CD14-positive monocyte (primary cell): ENCODE measurements around the gene ELOVL6. TPM values are rescaled to one million over a fixed set of nuclear protein-coding genes. Genes with fewer than 3 reads are reported as not detected.

Experiments used
- DNase-seq, 3 donors: peaks; one replicate each; pipeline ENCODE4 v3.0.0-alpha.2; 2011 to 2022
- H2AFZ ChIP-seq: 2 replicates; pipeline ENCODE4 v1.6.0; 2012; ENCODE audit warnings: mild to moderate bottlenecking, low read depth, low read length, inconsistent platforms; ENCODE audit not compliant: insufficient read depth, poor library complexity, severe bottlenecking
- H3K27ac ChIP-seq, 2 donors: 1 replicate in 1 of 2; 2 replicates in 1 of 2; pipeline ENCODE4 v1.5.1; 2012 to 2013; ENCODE audit warnings: low read length in 2 of 2, control low read depth in 1 of 2, inconsistent platforms in 1 of 2, low read depth in 1 of 2, mild to moderate bottlenecking in 1 of 2
- H3K27me3 ChIP-seq, 2 donors: one replicate each; pipeline versions ENCODE4 v1.6.0 to v1.6.1; 2011 to 2013; ENCODE audit warnings: low read length in 2 of 2; ENCODE audit not compliant: control insufficient read depth in 2 of 2, insufficient read depth in 2 of 2
- H3K36me3 ChIP-seq, 2 donors: replicated peaks in 1 of 2; 1 replicate in 1 of 2; 2 replicates in 1 of 2; pipeline versions ENCODE4 v1.5.1 to v1.6.1; 2012 to 2013; ENCODE audit warnings: low read length in 2 of 2, control low read depth in 1 of 2, inconsistent platforms in 1 of 2, mild to moderate bottlenecking in 1 of 2; ENCODE audit not compliant: insufficient read depth in 2 of 2, control insufficient read depth in 1 of 2
- H3K4me1 ChIP-seq, 2 donors: 1 replicate in 1 of 2; 2 replicates in 1 of 2; pipeline versions ENCODE4 v1.5.1 to v1.6.1; 2012 to 2013; ENCODE audit warnings: low read length in 2 of 2, control low read depth in 1 of 2, inconsistent platforms in 1 of 2, mild to moderate bottlenecking in 1 of 2, moderate library complexity in 1 of 2; ENCODE audit not compliant: insufficient read depth in 2 of 2, control insufficient read depth in 1 of 2
- H3K4me2 ChIP-seq: replicated peaks from 2 replicates; pipeline ENCODE3; 2012; ENCODE audit warnings: low read length, moderate library complexity, mild to moderate bottlenecking; ENCODE audit not compliant: poor library complexity, severe bottlenecking; ENCODE audit errors: extremely low read depth
- H3K4me3 ChIP-seq, 3 experiments: fragments of 200-600 bp in 1 of 3; sonication (generic) in 1 of 3; replicated peaks in 1 of 3; 1 replicate in 2 of 3; 2 replicates in 1 of 3; pipeline ENCODE4 v1.5.1; 2011 to 2013; ENCODE audit warnings: low read length in 3 of 3, mild to moderate bottlenecking in 3 of 3, control low read depth in 2 of 3, low read depth in 2 of 3, inconsistent platforms in 1 of 3, moderate library complexity in 1 of 3
- H3K79me2 ChIP-seq: 2 replicates; pipeline ENCODE4 v1.6.0; 2012; ENCODE audit warnings: mild to moderate bottlenecking, control low read depth, inconsistent platforms, low read length, moderate library complexity; ENCODE audit not compliant: insufficient read depth
- H3K9ac ChIP-seq: 2 replicates; pipeline ENCODE4 v1.6.0; 2017; ENCODE audit warnings: low read length, mild to moderate bottlenecking; ENCODE audit not compliant: insufficient read depth, poor library complexity, severe bottlenecking
- H3K9me3 ChIP-seq, 2 donors: replicated peaks in 1 of 2; 1 replicate in 1 of 2; 2 replicates in 1 of 2; pipeline versions ENCODE4 v1.5.1 to v1.6.1; 2012 to 2013; ENCODE audit warnings: low read length in 2 of 2, control low read depth in 1 of 2; ENCODE audit not compliant: control insufficient read depth in 1 of 2, insufficient read depth in 1 of 2
- H4K20me1 ChIP-seq: 2 replicates; pipeline ENCODE4 v1.6.0; 2012; ENCODE audit warnings: mild to moderate bottlenecking, low read length, control low read depth, moderate library complexity; ENCODE audit not compliant: insufficient read depth
- H3K27ac Mint-ChIP-seq, 7 donors: one replicate each; pipeline ENCODE4 v1.8.0; 2020; ENCODE audit warnings: mild to moderate bottlenecking in 7 of 7, mixed read lengths in 7 of 7, moderate library complexity in 6 of 7, inconsistent platforms in 2 of 7
- H3K27me3 Mint-ChIP-seq, 3 donors: one replicate each; pipeline ENCODE4 v1.8.0; 2021 to 2022; ENCODE audit warnings: low read depth in 3 of 3, mild to moderate bottlenecking in 3 of 3, mixed read lengths in 3 of 3, moderate library complexity in 3 of 3, inconsistent platforms in 1 of 3
- H3K36me3 Mint-ChIP-seq, 2 donors: one replicate each; pipeline ENCODE4 v1.8.0; 2020; ENCODE audit warnings: mixed read lengths in 2 of 2, inconsistent platforms in 1 of 2, mild to moderate bottlenecking in 1 of 2
- H3K4me1 Mint-ChIP-seq: one replicate; pipeline ENCODE4 v1.8.0; 2020; ENCODE audit warnings: mild to moderate bottlenecking, mixed read lengths
- H3K4me3 Mint-ChIP-seq, 2 donors: one replicate each; pipeline ENCODE4 v1.8.0; 2020; ENCODE audit warnings: mild to moderate bottlenecking in 2 of 2, mixed read lengths in 2 of 2, moderate library complexity in 1 of 2
- H3K9me3 Mint-ChIP-seq, 7 donors: one replicate each; pipeline ENCODE4 v1.8.0; 2020 to 2022; ENCODE audit warnings: mixed read lengths in 7 of 7, mild to moderate bottlenecking in 6 of 7, moderate library complexity in 6 of 7, inconsistent platforms in 2 of 7
- CTCF ChIP-seq: fragments of 200-600 bp; IDR thresholded peaks from one replicate; pipeline ENCODE4 v1.8.0; 2022; ENCODE audit warnings: antibody characterized with exemption, mild to moderate bottlenecking
- WGBS: methylation state at CpG from one replicate; pipeline ENCODE4 v1.1.5; 2013; ENCODE audit warnings: missing lambda C conversion rate; ENCODE audit not compliant: insufficient coverage; 5-methylcytosine and 5-hydroxymethylcytosine counted together
- intact Hi-C, 2 donors: fragments of 100-400 bp; cut with micrococcal nuclease; formaldehyde crosslinking; loops; one replicate each; pipeline versions ENCODE4 v1.15.0 to v1.15.1; 2023
- polyA plus RNA-seq, 3 donors: library from polyadenylated mRNA; depleted of rRNA in 1 of 3; unstranded in 2 of 3; stranded (reverse) in 1 of 3; fragments of 300-500 nt in 2 of 3; fragments of >200 nt in 1 of 3; fragmentation: Illumina TruSeq in 2 of 3; gene quantifications; 1 replicate in 2 of 3; 2 replicates in 1 of 3; pipeline ENCODE4 v1.2.3, GENCODE V29; 2012 to 2021

The ELOVL6 gene
- polyA plus RNA-seq, 3 donors, result 0.11 to 0.19 TPM; not detected in 1

DNA sequence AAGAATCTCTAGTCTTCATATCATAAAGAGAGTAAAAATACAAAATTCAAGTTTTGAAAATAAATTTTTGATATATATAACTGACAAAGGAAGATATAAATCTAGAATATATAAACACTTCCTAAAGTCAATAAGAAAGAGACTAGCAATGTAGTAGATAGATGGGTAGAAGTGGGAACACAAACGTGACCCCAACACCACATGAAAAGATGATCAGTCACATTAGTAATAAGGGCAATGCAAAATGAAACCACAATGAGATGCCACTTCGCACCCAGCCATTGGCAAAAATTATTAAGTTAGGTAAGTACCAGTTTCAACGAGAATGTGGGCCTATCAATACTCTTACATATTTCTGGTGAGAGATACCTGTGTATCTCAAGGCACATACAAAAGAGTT is 179.3 kb downstream of the ELOVL6 start:
- peaks cover 4% of the 10 kb centered on the region for H3K4me1 Mint-ChIP-seq
- Histone ChIP-seq H3K27ac (no peak overlapping the region), H2AFZ (no peak overlapping the region), H3K9ac (no peak overlapping the region), H4K20me1 (no peaks in the 10 kb centered on the region), H3K27me3 (peaks cover 29 to 36% of the 10 kb centered on the region in 2 donors), H3K4me2 (no peak overlapping the region), H3K79me2 (no peaks in the 10 kb centered on the region), H3K4me3 (no peak overlapping the region), H3K4me1 (no peaks in the 10 kb centered on the region), H3K36me3 (no peaks in the 10 kb centered on the region), H3K9me3 (no peaks in the 10 kb centered on the region)
- intact Hi-C loops, result no loop called here
- H3K4me3 Mint-ChIP-seq, result peak overlapping the region in 1 of 2 donors; percentile 37
- H3K27me3 Mint-ChIP-seq, result peaks cover 31 to 53% (median 47%) of the 10 kb centered on the region in 3 donors
- H3K27ac Mint-ChIP-seq, result no peak overlapping the region
- peaks cover 0 to 9% (median 4%) of the 10 kb centered on the region in 7 donors for H3K9me3 Mint-ChIP-seq
- no CpG with 5 or more reads among the region's 3 CpGs for WGBS
- no peak for TF ChIP-seq CTCF
- no peak for DNase-seq
- peaks cover 0 to 1% of the 10 kb centered on the region in 2 donors for H3K36me3 Mint-ChIP-seq

DNA sequence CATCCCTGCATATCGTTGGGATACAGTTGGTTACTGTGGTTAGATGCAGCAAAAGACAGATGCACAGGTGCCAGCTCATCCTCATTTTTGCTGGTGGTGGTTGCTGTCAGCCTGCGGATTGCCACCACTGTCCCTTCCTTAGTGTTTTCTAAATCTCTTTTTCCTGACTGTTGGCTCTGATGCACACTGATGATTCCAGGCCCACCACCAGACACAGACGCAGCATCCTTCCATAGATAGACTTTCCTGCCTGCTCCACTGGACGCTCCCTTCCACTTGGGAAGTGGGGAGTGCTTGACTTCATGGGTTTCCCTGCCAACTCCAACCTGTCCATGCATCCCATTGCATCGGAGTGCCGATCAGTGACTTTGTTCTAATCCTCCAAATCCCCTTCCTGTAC is 184.2 kb downstream of the ELOVL6 start:
- Mint-ChIP-seq H3K4me1 (no peaks in the 10 kb centered on the region), H3K9me3 (peaks cover 0 to 7% (median 4%) of the 10 kb centered on the region in 7 donors), H3K4me3 (peak overlapping the region in 1 of 2 donors; percentile 42), H3K27ac (no peak overlapping the region), H3K36me3 (peaks cover 0 to 3% of the 10 kb centered on the region in 2 donors), H3K27me3 (peaks cover 13 to 26% (median 26%) of the 10 kb centered on the region in 3 donors)
- Histone ChIP-seq H3K4me1 (no peaks in the 10 kb centered on the region), H3K4me3 (no peak overlapping the region), H3K9ac (no peak overlapping the region), H3K27me3 (peaks cover 10 to 26% of the 10 kb centered on the region in 2 donors), H3K36me3 (no peaks in the 10 kb centered on the region), H3K79me2 (no peaks in the 10 kb centered on the region), H2AFZ (no peak overlapping the region), H3K9me3 (no peaks in the 10 kb centered on the region), H4K20me1 (no peaks in the 10 kb centered on the region), H3K4me2 (no peak overlapping the region), H3K27ac (no peak overlapping the region)
- WGBS, result 100% methylated on average over 1 of the region's 6 CpGs
- no peak for DNase-seq
- no peak for TF ChIP-seq CTCF
- intact Hi-C loops, result no loop called here
